GM19463 (cell line): ENCODE measurements around the gene LGALS13.

Experiments
- ATAC-seq: cut with Tn5 transposase; IDR thresholded peaks from one replicate; pipeline ENCODE4 v1.9.1; 2021; ENCODE audit warnings: mild to moderate bottlenecking, moderate library complexity; ENCODE audit not compliant: unreplicated experiment

Gene LGALS13

DNA sequence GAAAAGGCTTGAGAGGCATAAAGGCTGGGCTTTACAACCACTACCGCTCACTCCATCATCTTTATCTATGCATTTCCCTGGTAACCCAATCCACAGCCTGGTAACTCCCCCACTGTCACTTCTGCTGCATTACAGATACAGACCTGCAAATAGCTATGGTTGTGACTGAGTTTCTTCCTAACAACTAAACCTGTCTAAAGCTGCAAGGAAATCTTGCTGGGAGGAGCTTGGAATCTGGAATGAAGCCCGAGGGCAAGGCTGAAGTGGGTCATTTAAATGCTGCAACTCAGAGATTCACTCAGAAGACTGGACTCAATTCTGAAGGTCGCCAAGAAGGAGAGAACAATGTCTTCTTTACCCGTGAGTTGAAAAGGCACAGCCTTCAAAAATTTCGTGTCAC is at the start of gene LGALS13:
LGALS13 (plus strand) TSS at position 301 of the 400 bp plus-strand sequence; CDS start at position 346, 45 bp downstream.
- ATAC-seq = no peak

- ATAC-seq = no peak
These were observed 49.2 kb upstream of the LGALS13 start for GRCh38 chr19:39553082-39553652.

DNA sequence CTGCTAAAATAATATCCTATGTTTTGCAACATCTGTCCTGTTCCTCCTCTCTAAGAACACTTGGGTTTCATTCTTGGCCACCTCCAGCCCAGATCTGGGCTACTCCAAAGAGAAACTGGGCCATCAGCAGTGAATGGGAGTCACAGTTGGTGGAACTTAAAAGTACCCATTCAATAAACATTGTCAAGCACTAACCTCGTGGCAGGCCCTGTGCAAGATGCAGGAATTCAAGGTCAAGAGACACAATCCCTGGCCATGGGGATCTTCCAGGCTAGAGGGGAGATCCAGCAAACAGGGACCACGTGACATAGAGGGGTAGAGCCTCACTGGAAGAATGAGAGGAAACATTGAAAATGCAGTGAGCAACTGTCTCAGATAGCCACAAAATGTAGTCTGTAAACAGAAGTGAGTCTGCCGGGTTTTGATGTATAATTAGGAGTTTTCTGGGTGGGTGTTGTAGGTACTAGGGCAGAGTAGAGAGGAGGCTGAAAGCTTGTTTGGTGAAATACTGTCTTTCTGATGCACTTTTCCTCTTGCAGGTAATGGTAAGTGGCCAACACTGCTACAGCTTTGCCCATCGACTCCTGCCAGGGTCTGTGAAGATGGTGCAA is 47.5 kb upstream of the LGALS13 start:
- ATAC-seq = no peak

DNA sequence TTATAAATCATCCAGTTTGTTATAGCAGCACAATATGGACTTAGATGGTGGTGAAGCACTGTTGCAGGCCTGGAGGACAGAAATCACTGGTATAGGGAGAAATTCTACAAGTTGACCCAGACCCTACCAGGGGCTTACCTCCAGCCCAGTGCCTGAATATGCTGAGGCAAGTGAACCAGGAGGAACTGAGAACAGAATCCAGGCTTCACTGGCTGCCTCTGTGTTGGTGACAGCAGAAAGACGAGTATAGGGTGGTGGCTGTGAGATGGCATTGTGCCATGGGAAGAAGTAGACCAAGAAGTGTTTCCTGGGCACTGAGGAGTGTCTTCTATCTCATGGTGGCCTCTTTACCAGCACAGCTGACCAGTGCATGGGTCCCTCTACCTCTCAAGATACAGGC is 46.4 kb upstream of the LGALS13 start:
- no peak for ATAC-seq

DNA sequence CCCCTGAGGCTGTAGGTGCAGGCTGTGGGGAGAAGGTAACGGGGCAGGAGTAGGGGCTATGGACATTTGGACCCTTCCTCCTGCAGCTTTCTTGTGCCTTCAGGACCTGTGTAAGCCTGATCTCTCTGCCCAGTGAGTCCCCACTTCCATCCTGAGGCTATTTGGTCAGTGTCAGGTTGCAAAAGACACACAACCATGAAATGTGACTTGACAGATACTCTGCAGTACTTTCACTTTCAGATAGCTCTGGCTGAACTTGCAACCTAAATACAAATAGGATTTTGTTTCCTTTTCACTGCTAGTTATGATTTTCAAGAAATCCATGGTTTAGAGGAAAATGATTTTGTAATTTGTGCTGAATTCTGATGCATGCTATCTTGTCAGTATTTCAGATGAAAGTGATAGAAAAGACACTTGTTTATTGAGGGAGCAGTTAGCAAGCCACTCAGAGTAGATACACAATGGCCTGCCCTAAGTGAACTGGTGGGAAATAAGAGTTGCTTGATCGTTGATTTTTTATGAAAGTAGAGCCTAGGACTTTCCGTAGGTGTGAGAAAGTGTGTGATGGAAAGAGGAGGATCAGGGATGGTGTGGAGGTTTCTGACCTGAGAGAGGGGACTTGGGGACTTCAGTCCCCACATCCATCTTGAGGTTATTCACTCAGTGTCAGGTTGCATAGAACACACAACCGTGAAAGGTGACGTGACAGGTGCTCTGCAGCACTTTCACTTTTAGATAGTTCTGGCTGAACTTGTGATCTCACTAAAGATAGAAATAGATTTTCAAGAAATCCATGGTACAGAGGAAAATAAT is 44.3 kb upstream of the LGALS13 start:
- peak; percentile 42 for ATAC-seq

GRCh38 chr19:39558624-39559117 is 43.7 kb upstream of the LGALS13 start:
- ATAC-seq = no peak

DNA sequence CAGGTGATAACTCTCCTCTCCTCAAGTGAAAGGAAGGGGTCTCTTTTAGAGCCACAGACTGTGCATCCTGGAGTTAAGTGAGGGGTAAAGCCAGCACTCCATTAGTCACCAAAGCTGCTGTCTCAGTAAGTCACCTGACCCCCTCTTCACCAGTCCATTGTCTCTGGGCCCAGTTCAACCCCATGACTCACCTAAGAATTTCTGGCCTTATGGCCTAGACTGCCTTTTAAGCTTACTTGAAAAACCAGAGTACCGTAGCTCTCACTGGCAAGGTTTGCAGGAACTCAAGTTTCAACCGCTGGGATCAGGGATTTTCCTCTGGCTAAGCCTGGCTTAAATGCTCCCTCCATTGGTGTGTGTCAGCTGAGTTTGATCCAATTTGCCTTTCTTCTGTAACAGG is 38.9 kb upstream of the LGALS13 start:
- no peak for ATAC-seq

- ATAC-seq = no peak
These were observed 36.3 kb upstream of the LGALS13 start for GRCh38 chr19:39566064-39566463.

- ATAC-seq = no peak
These were observed 33.7 kb upstream of the LGALS13 start for GRCh38 chr19:39568604-39569003.

GRCh38 chr19:39582442-39582841 is 19.9 kb upstream of the LGALS13 start:
- no peak for ATAC-seq

GRCh38 chr19:39582891-39583625 is 19.3 kb upstream of the LGALS13 start:
- ATAC-seq = no peak

DNA sequence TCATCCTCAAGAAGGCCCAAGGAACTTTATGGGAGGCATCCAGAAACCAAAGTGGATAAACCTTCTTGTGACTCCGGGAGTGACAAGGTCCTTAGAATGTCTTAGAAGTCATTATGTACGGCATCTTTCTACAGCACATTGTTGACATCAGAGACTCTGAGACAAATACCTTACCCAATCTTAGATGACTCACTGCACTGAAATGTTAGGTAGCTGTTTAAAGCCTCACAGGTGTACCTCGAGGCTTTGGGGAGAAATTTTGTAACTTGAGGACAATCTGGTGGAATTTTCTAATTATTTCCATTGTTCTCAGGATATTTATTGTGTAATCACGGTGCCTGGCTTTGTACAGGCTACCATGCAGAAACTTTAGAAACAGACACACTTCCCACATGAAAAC is 14.8 kb upstream of the LGALS13 start:
- no peak for ATAC-seq

DNA sequence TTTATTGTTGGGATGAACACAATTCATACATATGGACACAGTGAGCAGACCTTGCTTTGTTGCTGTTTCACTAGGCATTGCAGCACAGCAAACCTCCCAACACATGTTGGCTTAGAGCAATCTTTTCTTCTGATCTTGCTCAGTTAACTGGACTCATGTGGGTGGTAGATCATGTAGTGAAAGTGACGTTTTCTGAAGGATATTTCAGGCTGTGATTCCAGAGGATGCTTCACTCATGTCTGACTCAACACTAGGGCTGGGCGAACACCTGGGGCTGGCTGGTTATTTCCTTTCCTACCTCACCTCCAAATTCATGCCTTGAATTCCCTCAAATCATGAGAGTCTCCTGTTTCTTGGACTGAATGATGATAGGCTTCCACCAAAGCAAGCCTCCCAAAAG is 14.3 kb upstream of the LGALS13 start:
- no peak for ATAC-seq

GRCh38 chr19:39590265-39590664 is 12.1 kb upstream of the LGALS13 start:
- ATAC-seq = no peak

- no peak for ATAC-seq
These were observed 9.9 kb upstream of the LGALS13 start for GRCh38 chr19:39592381-39592780.

GRCh38 chr19:39595950-39596349 is 6.4 kb upstream of the LGALS13 start:
- no peak for ATAC-seq

DNA sequence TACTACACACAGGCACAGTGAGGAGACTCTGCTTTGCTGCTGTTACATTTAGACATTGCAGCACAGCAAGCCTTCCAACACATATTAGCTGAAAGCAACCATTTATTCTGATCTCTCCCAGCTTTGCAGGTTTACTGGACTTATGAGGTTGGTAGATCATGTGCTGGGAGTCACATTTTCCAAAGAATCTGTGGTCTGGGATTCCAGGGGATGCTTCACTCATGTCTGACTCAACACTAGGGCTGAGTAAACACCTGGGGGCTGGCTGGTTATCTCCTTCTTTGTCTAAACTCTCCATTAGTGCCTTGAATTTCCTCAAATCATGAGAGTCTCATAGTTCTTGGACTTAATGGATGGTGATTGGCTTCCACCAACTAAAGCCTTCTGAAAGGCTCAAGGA is 5.4 kb upstream of the LGALS13 start:
- no peak for ATAC-seq

DNA sequence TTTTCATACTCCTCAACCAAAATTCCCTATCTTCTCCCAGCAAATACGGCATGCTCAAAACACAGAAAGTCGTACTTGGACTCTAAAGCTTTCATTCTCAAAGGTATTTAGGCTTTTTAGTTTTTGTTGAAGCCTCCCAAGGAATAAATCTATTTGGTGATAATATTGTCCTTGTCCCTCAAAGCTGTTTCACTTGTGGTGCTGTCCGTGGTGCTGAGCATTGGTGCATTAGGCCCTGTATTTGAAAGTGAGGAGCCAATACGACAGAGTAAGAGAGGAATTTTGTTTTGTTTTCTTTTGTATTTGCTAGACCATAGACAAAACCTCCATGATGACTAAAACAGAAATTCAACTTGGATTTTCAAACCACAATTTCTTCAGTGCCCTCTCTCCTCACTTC is 3.2 kb upstream of the LGALS13 start:
- no peak for ATAC-seq

- no peak for ATAC-seq
These were observed 1.5 kb downstream of the LGALS13 start for GRCh38 chr19:39603825-39604224.

- no peak for ATAC-seq
These were observed 4.7 kb downstream of the LGALS13 start for GRCh38 chr19:39607021-39607420.

- ATAC-seq = no peak
These were observed 5.2 kb downstream of the LGALS13 start for GRCh38 chr19:39607561-39607960.
